Tibial artery (tissue), 4 donors: ENCODE results near the gene SPATA9.

Experiments used
- DNase-seq, 2 donors: peaks; one replicate each; pipeline ENCODE4 v3.0.0-alpha.2; 2019
- H3K27ac ChIP-seq, 2 donors: fragments of 200-600 bp; sonication (generic) in 1 of 2; 1 replicate in 1 of 2; 2 replicates in 1 of 2; pipeline ENCODE4 v1.5.1; 2018 to 2019; ENCODE audit warnings: mild to moderate bottlenecking in 1 of 2
- H3K27me3 ChIP-seq, 2 donors: fragments of 200-600 bp; sonication (generic) in 1 of 2; one replicate each; pipeline versions ENCODE4 v1.5.1 to v1.6.0; 2016 to 2019
- H3K36me3 ChIP-seq, 3 donors: fragments of 200-600 bp; sonication (generic) in 2 of 3; one replicate each; pipeline ENCODE4 v1.5.1; 2016 to 2019; ENCODE audit warnings: mild to moderate bottlenecking in 2 of 3
- H3K4me1 ChIP-seq, 4 donors: fragments of 200-600 bp; sonication (generic) in 2 of 4; 1 replicate in 3 of 4; 2 replicates in 1 of 4; pipeline ENCODE4 v1.5.1; 2016 to 2019
- H3K4me3 ChIP-seq, 2 donors: fragments of 200-600 bp; sonication (generic) in 1 of 2; 1 replicate in 1 of 2; 2 replicates in 1 of 2; pipeline ENCODE4 v1.5.1; 2018 to 2019; ENCODE audit warnings: mild to moderate bottlenecking in 2 of 2
- H3K9me3 ChIP-seq, 3 donors: fragments of 200-600 bp; sonication (generic) in 1 of 3; one replicate each; pipeline ENCODE4 v1.5.1; 2016 to 2019
- intact Hi-C: fragments of 100-400 bp; cut with DNase I; formaldehyde crosslinking; loops from one replicate; pipeline ENCODE4 v1.15.0; 2023; ENCODE audit warnings: low total_unique reads
- TF ChIP-seq, protein P1 (sequence below), 2 experiments: fragments of 200-600 bp in 1 of 2; fragments of 450-650 bp in 1 of 2; IDR thresholded peaks; one replicate each; pipeline ENCODE4 v1.5.1; 2017 to 2019; ENCODE audit warnings: antibody characterized with exemption in 2 of 2, mild to moderate bottlenecking in 1 of 2, moderate library complexity in 1 of 2

Gene SPATA9

DNA sequence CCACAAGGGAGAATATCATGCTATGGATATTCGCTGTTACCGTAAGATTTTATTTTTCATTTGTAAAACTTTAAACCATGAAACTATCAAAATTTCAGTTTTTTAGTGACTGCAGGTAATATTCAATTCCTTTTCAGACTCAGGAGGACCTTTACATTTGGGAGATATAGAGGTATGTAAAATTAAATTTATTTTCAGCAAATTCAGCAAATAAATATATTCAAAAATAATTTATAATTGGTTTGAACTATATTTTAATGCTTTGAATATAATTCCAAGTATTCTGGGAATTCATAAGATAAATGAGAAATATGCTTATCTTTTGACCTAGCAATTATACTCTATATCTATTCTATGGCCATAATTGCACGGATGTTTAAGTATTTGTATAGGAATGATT, 28.6 kb downstream of the SPATA9 start:
- H3K27ac ChIP-seq, result no peak overlapping the region
- TF ChIP-seq, protein P1, sequence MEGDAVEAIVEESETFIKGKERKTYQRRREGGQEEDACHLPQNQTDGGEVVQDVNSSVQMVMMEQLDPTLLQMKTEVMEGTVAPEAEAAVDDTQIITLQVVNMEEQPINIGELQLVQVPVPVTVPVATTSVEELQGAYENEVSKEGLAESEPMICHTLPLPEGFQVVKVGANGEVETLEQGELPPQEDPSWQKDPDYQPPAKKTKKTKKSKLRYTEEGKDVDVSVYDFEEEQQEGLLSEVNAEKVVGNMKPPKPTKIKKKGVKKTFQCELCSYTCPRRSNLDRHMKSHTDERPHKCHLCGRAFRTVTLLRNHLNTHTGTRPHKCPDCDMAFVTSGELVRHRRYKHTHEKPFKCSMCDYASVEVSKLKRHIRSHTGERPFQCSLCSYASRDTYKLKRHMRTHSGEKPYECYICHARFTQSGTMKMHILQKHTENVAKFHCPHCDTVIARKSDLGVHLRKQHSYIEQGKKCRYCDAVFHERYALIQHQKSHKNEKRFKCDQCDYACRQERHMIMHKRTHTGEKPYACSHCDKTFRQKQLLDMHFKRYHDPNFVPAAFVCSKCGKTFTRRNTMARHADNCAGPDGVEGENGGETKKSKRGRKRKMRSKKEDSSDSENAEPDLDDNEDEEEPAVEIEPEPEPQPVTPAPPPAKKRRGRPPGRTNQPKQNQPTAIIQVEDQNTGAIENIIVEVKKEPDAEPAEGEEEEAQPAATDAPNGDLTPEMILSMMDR (IDR thresholded peaks at IDR 0.05), result no peak
- H3K36me3 ChIP-seq, result peaks cover 0 to 5% (median 0%) of the 10 kb centered on the region in 3 donors
- no peaks in the 10 kb centered on the region for H3K4me1 ChIP-seq
- no peak for DNase-seq
- no peak overlapping the region for H3K4me3 ChIP-seq
- H3K27me3 ChIP-seq, result no peaks in the 10 kb centered on the region
- no peaks in the 10 kb centered on the region for H3K9me3 ChIP-seq
- intact Hi-C loops, result no loop called here

DNA sequence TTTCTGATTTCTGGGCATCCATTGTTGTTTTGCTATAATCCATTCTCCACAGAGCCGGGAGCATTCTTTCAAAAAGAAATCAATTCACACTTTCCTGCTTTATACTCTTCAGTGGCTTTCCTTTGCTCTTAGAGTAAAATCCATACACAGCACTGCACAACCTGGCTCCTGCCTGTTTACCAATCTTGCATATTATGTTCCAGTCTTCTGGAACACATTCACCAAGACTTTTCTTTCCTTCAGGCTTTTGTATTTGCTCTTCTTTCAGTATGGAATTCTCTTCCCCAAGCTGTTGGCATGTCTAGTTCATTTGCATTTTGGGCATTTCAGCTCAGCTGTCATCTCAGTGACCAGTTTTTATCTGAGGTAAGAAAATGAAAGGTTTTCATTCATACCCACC, 29.9 kb downstream of the SPATA9 start:
- H3K27me3 ChIP-seq, result no peaks in the 10 kb centered on the region
- DNase-seq, result no peak
- H3K4me3 ChIP-seq, result no peak overlapping the region
- peaks cover 0 to 5% (median 0%) of the 10 kb centered on the region in 3 donors for H3K36me3 ChIP-seq
- intact Hi-C loops, result no loop called here
- no peaks in the 10 kb centered on the region for H3K9me3 ChIP-seq
- H3K4me1 ChIP-seq, result peaks cover 0 to 4% (median 0%) of the 10 kb centered on the region in 4 donors
- H3K27ac ChIP-seq, result no peak overlapping the region
- TF ChIP-seq, protein P1 (IDR thresholded peaks at IDR 0.05), result no peak

DNA sequence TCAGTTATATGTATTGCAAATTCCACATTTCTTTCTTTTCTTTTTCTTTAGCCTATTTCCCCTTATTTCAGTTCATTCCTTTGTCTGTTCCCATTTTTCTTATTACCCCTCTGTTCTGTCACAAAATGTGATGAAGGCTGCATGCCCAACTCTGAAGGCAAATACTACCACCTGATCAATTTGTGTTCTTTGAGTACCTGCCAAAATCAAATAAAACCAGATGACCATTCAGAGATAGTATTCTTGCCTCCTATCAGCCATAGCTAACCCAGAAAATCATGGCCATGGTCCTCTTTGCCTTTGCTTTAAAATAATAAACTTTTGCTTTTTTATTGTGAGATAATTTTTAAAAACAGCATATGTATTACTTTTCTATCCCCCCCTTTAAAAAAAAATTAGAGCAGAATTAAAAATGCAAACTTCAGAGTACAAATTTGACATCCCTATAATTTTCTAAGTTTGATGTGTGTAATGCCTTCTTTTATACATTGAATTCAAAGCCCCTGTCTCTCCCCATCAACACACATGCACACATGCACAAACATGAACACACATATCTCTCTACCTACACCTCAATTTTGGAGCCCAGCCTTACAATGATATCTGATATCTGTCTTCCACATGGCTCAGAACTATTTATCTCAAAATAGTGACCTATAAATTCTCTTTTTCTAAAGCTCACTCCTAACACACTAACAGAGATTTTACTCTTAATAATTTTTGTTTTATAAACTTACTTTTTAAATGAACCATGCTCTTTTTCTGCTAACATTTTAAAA, 32.8 kb downstream of the SPATA9 start:
- no peak overlapping the region for H3K4me3 ChIP-seq
- intact Hi-C loops, result loop anchor here (5.0 to 10.0 kb wide), 2 partner anchors 82 to 695 kb away; partner anchors contain the start of gene RHOBTB3
- no peaks in the 10 kb centered on the region for H3K27me3 ChIP-seq
- TF ChIP-seq, protein P1 (IDR thresholded peaks at IDR 0.05), result no peak
- H3K36me3 ChIP-seq, result peaks cover 0 to 5% (median 0%) of the 10 kb centered on the region in 3 donors
- no peak for DNase-seq
- H3K9me3 ChIP-seq, result no peaks in the 10 kb centered on the region
- peaks cover 0 to 17% (median 5%) of the 10 kb centered on the region in 4 donors for H3K4me1 ChIP-seq
- H3K27ac ChIP-seq, result no peak overlapping the region

DNA sequence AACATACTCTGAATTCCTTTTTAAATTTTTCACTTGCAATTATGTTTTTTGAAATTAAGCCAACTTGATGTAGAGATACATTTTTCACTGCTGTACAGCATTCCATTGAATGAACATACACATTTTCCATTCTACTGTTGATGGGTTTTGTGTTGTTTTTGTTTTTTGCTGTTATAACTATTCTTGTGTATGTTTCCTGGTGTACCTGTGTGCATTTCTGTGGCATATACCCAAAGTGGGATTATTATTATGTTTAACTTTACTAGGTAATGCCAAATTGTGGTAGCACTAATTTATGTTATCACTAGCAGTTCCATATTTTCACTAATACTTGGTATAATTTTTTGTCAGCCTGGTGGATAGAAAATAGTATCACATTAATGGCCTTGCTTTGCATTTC, 33.5 kb downstream of the SPATA9 start:
- H3K9me3 ChIP-seq, result no peaks in the 10 kb centered on the region
- DNase-seq, result no peak
- H3K27me3 ChIP-seq, result no peaks in the 10 kb centered on the region
- H3K4me3 ChIP-seq, result no peak overlapping the region
- no peak overlapping the region for H3K27ac ChIP-seq
- peaks cover 0 to 17% (median 5%) of the 10 kb centered on the region in 4 donors for H3K4me1 ChIP-seq
- intact Hi-C loops, result loop anchor here (5.0 to 10.0 kb wide), 2 partner anchors 83 to 696 kb away; partner anchors contain the start of gene RHOBTB3
- TF ChIP-seq, protein P1 (IDR thresholded peaks at IDR 0.05), result no peak
- H3K36me3 ChIP-seq, result peaks cover 0 to 5% (median 0%) of the 10 kb centered on the region in 3 donors

DNA sequence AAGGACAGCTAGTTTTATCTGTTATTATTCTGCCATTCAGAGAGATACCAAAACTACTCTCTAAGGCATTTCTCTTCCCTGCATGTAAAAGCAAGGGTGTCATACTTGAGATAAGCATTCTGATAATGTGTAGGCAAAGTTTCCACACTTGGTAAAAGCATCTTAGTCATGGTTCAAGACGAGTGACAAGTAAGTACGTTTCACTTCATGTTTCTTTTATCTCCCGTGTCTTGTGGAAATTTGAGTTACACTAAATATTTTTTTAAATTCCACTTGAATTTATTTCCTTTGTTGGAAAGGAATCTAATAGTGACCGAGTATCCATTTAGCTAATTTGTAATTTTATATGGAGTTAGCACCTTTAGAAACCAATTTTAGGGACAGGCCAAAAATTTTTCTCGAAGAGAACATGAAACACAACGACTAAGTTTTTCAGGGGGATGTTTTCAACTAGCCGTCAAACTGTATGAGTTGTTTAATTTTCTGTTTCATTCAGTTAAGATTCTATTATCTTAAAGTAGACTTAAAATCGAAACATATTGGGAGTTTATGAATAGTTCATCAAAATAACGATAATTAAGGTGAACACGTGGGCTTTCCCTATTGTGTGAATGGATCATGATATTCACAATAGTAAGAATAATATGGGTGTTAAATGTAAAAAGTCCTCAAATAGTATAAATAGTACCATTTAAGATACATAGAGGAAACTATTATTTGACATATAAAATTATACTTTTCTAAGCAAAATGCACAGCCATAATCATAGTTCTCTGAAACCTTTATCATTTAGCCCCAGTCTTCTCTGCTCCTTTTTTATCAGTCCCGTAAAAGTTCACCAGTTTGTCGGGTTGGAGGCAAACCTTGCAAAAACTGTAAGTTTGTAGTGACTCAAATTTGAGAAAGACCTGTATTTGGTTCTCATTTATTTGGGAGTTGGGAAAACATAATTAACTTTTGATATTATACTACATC, 34.6 kb downstream of the SPATA9 start:
- no peak for DNase-seq
- H3K27me3 ChIP-seq, result no peaks in the 10 kb centered on the region

More for the DNA sequence above, 34.6 kb downstream of the SPATA9 start:
- peak overlapping the region in 1 of 2 donors; percentile 56 for H3K4me3 ChIP-seq
- H3K4me1 ChIP-seq, result peaks cover 0 to 17% (median 5%) of the 10 kb centered on the region in 4 donors
- H3K9me3 ChIP-seq, result no peaks in the 10 kb centered on the region
- intact Hi-C loops, result loop anchor here (5.0 to 10.0 kb wide), 2 partner anchors 84 to 697 kb away; partner anchors contain the start of gene RHOBTB3
- peak overlapping the region; percentile 91 to 95 for H3K27ac ChIP-seq
- peaks cover 0 to 5% (median 0%) of the 10 kb centered on the region in 3 donors for H3K36me3 ChIP-seq
- TF ChIP-seq, protein P1 (IDR thresholded peaks at IDR 0.05), result no peak
